A673 (cell line): Measurements from ENCODE around the gene TTC16. TPM values are rescaled to one million over a fixed set of nuclear protein-coding genes. Genes with fewer than 3 reads are reported as not detected.

Source experiments
- BruUV-seq: library from RNA; stranded (reverse); fragments of 400-500 nt; replicated peaks from 2 replicates; lab custom pipeline; 2021; lab: Mats Ljungman, UMichigan
- CTCF ChIA-PET: fragments of 300-600 bp; sonication (Branson Sonifier 250); formaldehyde crosslinking; loops from one replicate; lab custom pipeline; 2022; ENCODE audit warnings: antibody characterized with exemption; lab: Charles Lee
- POLR2A ChIA-PET: fragments of 300-600 bp; sonication (Branson Sonifier 250); formaldehyde crosslinking; loops from one replicate; lab custom pipeline; 2022; ENCODE audit warnings: antibody characterized with exemption; ENCODE audit not compliant: low non-redundant PET; lab: Charles Lee
- DNase-seq: peaks from one replicate; pipeline ENCODE4 v3.0.0-alpha.2; 2015; ENCODE audit warnings: low spot score
- H3K27ac ChIP-seq: fragments of 200-600 bp; sonication (generic); 2 replicates; pipeline ENCODE4 v1.5.1; 2016; ENCODE audit warnings: mixed run types, low read depth, mild to moderate bottlenecking, mixed read lengths, antibody characterized with exemption, low read length; ENCODE audit not compliant: poor library complexity, severe bottlenecking
- H3K27me3 ChIP-seq: fragments of 200-600 bp; sonication (generic); replicated peaks from 2 replicates; pipeline ENCODE4 v1.6.1; 2017; ENCODE audit warnings: mixed run types, low read depth, mild to moderate bottlenecking, mixed read lengths, antibody characterized with exemption, low read length; ENCODE audit not compliant: insufficient read depth, poor library complexity
- H3K36me3 ChIP-seq: fragments of 200-600 bp; sonication (generic); 2 replicates; pipeline ENCODE4 v1.6.1; 2016; ENCODE audit warnings: mixed run types, mild to moderate bottlenecking, mixed read lengths, antibody characterized with exemption, low read length; ENCODE audit not compliant: insufficient read depth, poor library complexity, severe bottlenecking
- H3K4me1 ChIP-seq: fragments of 200-600 bp; sonication (generic); 2 replicates; pipeline ENCODE4 v1.6.1; 2017; ENCODE audit warnings: mixed run types, mild to moderate bottlenecking, mixed read lengths, antibody characterized with exemption, low read length; ENCODE audit not compliant: insufficient read depth, poor library complexity, severe bottlenecking
- H3K4me3 ChIP-seq: fragments of 200-600 bp; sonication (generic); 2 replicates; pipeline ENCODE4 v1.5.1; 2016; ENCODE audit warnings: low read depth, mixed run types, mild to moderate bottlenecking, mixed read lengths, low read length; ENCODE audit not compliant: poor library complexity, severe bottlenecking
- H3K9me3 ChIP-seq: fragments of 200-600 bp; sonication (generic); 2 replicates; pipeline ENCODE4 v1.6.1; 2016; ENCODE audit warnings: mixed run types, low read depth, mild to moderate bottlenecking, mixed read lengths, antibody characterized with exemption, low read length; ENCODE audit not compliant: poor library complexity, severe bottlenecking
- EZH2 ChIP-seq: fragments of 200-600 bp; sonication (generic); IDR thresholded peaks from 2 replicates; pipeline ENCODE4 v1.6.1; 2017; ENCODE audit warnings: borderline replicate concordance, low read depth, mild to moderate bottlenecking, mixed read lengths, antibody characterized with exemption, low read length; ENCODE audit not compliant: poor library complexity, severe bottlenecking
- intact Hi-C: fragments of 100-400 bp; cut with micrococcal nuclease; formaldehyde crosslinking; loops from one replicate; pipeline ENCODE4 v1.10.0; 2022; ENCODE audit not compliant: unreplicated experiment
- total RNA-seq: library from RNA; stranded (reverse); gene quantifications from 2 replicates; pipeline ENCODE4 v1.2.3, GENCODE V29; 2021
- TF ChIP-seq, protein P1 (sequence below): fragments of 300-800, 200-600 bp; sonication (generic); conservative IDR thresholded peaks from 2 replicates; pipeline ENCODE4 v1.5.1; 2017; ENCODE audit warnings: low read depth, mild to moderate bottlenecking, antibody characterized with exemption, low read length, moderate library complexity, mixed read lengths

Gene TTC16
- total RNA-seq, 1 experiment from 2014 or later = not detected

- H3K27ac ChIP-seq = no peak overlapping the region
- no peaks in the 10 kb centered on the region for H3K4me1 ChIP-seq
- CTCF ChIA-PET = no interaction called here
- POLR2A ChIA-PET = no interaction called here
- no peak for DNase-seq
- TF ChIP-seq EZH2 = no peak
- TF ChIP-seq, protein P1, sequence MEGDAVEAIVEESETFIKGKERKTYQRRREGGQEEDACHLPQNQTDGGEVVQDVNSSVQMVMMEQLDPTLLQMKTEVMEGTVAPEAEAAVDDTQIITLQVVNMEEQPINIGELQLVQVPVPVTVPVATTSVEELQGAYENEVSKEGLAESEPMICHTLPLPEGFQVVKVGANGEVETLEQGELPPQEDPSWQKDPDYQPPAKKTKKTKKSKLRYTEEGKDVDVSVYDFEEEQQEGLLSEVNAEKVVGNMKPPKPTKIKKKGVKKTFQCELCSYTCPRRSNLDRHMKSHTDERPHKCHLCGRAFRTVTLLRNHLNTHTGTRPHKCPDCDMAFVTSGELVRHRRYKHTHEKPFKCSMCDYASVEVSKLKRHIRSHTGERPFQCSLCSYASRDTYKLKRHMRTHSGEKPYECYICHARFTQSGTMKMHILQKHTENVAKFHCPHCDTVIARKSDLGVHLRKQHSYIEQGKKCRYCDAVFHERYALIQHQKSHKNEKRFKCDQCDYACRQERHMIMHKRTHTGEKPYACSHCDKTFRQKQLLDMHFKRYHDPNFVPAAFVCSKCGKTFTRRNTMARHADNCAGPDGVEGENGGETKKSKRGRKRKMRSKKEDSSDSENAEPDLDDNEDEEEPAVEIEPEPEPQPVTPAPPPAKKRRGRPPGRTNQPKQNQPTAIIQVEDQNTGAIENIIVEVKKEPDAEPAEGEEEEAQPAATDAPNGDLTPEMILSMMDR = no peak
- H3K27me3 ChIP-seq = no peaks in the 10 kb centered on the region
- H3K4me3 ChIP-seq = no peak overlapping the region
- H3K36me3 ChIP-seq = no peaks in the 10 kb centered on the region
- BruUV-seq = no TSS peak
- intact Hi-C loops = no loop called here
- no peaks in the 10 kb centered on the region for H3K9me3 ChIP-seq
Observed at GRCh38 chr9:127686461-127687393, 29.2 kb upstream of the TTC16 start.

- no peak for DNase-seq
- Histone ChIP-seq H3K4me3 (no peak overlapping the region), H3K36me3 (no peaks in the 10 kb centered on the region), H3K9me3 (no peaks in the 10 kb centered on the region), H3K27ac (no peak overlapping the region), H3K27me3 (no peaks in the 10 kb centered on the region), H3K4me1 (no peaks in the 10 kb centered on the region)
- TF ChIP-seq, protein P1 = no peak
- no peak for TF ChIP-seq EZH2
- BruUV-seq = no TSS peak
- ChIA-PET CTCF (no interaction called here), POLR2A (no interaction called here)
- intact Hi-C loops = no loop called here
Observed at GRCh38 chr9:127689329-127690000, 26.4 kb upstream of the TTC16 start.

DNA sequence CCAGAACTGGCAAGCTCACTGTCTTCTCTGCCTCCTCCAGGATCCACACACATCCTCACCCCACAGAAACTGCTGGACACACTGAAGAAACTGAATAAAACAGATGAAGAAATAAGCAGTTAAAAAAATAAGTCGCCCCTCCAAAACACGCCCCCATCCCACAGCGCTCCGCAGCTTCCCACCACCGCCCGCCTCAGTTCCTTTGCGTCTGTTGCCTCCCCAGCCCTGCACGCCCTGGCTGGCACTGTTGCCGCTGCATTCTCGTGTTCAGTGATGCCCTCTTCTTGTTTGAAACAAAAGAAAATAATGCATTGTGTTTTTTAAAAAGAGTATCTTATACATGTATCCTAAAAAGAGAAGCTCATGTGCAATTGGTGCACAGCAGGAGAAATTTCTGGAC, 25.1 kb upstream of the TTC16 start:
- H3K27me3 ChIP-seq = no peaks in the 10 kb centered on the region
- H3K36me3 ChIP-seq = no peaks in the 10 kb centered on the region
- H3K4me3 ChIP-seq = no peak overlapping the region
- intact Hi-C loops = no loop called here
- BruUV-seq = no TSS peak
- DNase-seq = no peak
- ChIA-PET CTCF (no interaction called here), POLR2A (no interaction called here)
- H3K27ac ChIP-seq = no peak overlapping the region
- H3K4me1 ChIP-seq = no peaks in the 10 kb centered on the region
- TF ChIP-seq, protein P1 = no peak
- TF ChIP-seq EZH2 = no peak
- no peaks in the 10 kb centered on the region for H3K9me3 ChIP-seq
